ENCODE results near the gene ETS1. TPM values are rescaled to one million over a fixed set of nuclear protein-coding genes. Genes with fewer than 3 reads are reported as not detected.
A peak's percentile ranks its signal among the peaks of the same experiment; 100 is the strongest.

ETS1 gene
- total and polyA plus RNA-seq, 5 donors: 24.5 to 60.6 (median 50.6) TPM

- Histone ChIP-seq H3K4me3 (ENCODE audit: low read length) (no peak overlapping the region), H3K27me3 (ENCODE audit: control insufficient read depth, insufficient read depth) (no peaks in the 10 kb centered on the region), H3K27ac (ENCODE audit: low read length) (no peak overlapping the region), H3K4me1 (ENCODE audit: control insufficient read depth, insufficient read depth, low read length) (peaks cover 26% of the 10 kb centered on the region), H3K9me3 (ENCODE audit: control insufficient read depth, low read length) (no peaks in the 10 kb centered on the region)
- WGBS: 84% methylated on average over 1 of the region's 1 CpG
- intact Hi-C loops (cut with DNase I): no loop called here
- ATAC-seq (no peak), DNase-seq (no peak)
Measured at GRCh38 chr11:128477811-128478210, 109.5 kb downstream of the ETS1 start.

- intact Hi-C loops (cut with DNase I): no loop called here
- Histone ChIP-seq H3K4me3 (ENCODE audit: low read length) (no peak overlapping the region), H3K4me1 (ENCODE audit: control insufficient read depth, insufficient read depth, low read length) (peaks cover 29% of the 10 kb centered on the region), H3K9me3 (ENCODE audit: control insufficient read depth, low read length) (no peaks in the 10 kb centered on the region), H3K27ac (ENCODE audit: low read length) (no peak overlapping the region), H3K27me3 (ENCODE audit: control insufficient read depth, insufficient read depth) (no peaks in the 10 kb centered on the region)
- WGBS: 88% methylated on average over 3 of the region's 3 CpGs
- ATAC-seq (no peak), DNase-seq (no peak)
Measured at GRCh38 chr11:128477278-128477677, 110.1 kb downstream of the ETS1 start.

- H3K4me3 ChIP-seq (ENCODE audit: low read length): no peak overlapping the region
- no peaks in the 10 kb centered on the region for H3K9me3 ChIP-seq (ENCODE audit: control insufficient read depth, low read length)
- DNase-seq (no peak), ATAC-seq (no peak)
- 69% methylated on average over 7 of the region's 7 CpGs for WGBS
- H3K4me1 ChIP-seq (ENCODE audit: control insufficient read depth, insufficient read depth, low read length): peaks cover 28% of the 10 kb centered on the region
- intact Hi-C loops (cut with DNase I): no loop called here
- no peaks in the 10 kb centered on the region for H3K27me3 ChIP-seq (ENCODE audit: control insufficient read depth, insufficient read depth)
- no peak overlapping the region for H3K27ac ChIP-seq (ENCODE audit: low read length)
Measured at GRCh38 chr11:128476729-128477128, 110.6 kb downstream of the ETS1 start.

- no peaks in the 10 kb centered on the region for H3K27me3 ChIP-seq (ENCODE audit: control insufficient read depth, insufficient read depth)
- H3K4me3 ChIP-seq (ENCODE audit: low read length): no peak overlapping the region
- WGBS: 29% methylated on average over 1 of the region's 1 CpG
- peaks cover 27% of the 10 kb centered on the region for H3K4me1 ChIP-seq (ENCODE audit: control insufficient read depth, insufficient read depth, low read length)
- no peak for DNase-seq
- intact Hi-C loops (cut with DNase I): no loop called here
- no peaks in the 10 kb centered on the region for H3K9me3 ChIP-seq (ENCODE audit: control insufficient read depth, low read length)
- H3K27ac ChIP-seq (ENCODE audit: low read length): no peak overlapping the region
- no peak for ATAC-seq
Measured at GRCh38 chr11:128476049-128476448, 111.3 kb downstream of the ETS1 start.

- intact Hi-C loops (cut with DNase I): no loop called here
- Histone ChIP-seq H3K4me3 (ENCODE audit: low read length) (no peak overlapping the region), H3K4me1 (ENCODE audit: control insufficient read depth, insufficient read depth, low read length) (peaks cover 22% of the 10 kb centered on the region), H3K27me3 (ENCODE audit: control insufficient read depth, insufficient read depth) (no peaks in the 10 kb centered on the region), H3K27ac (ENCODE audit: low read length) (peak overlapping the region; percentile 79), H3K9me3 (ENCODE audit: control insufficient read depth, low read length) (no peaks in the 10 kb centered on the region)
- 48% methylated on average over 8 of the region's 8 CpGs for WGBS
- ATAC-seq: peak in 1 of 2 donors; percentile 13
- DNase-seq: no peak
Measured at GRCh38 chr11:128474036-128474874, 113.1 kb downstream of the ETS1 start.

GRCh38 chr11:128473636-128474035 lies 113.7 kb downstream of the ETS1 start:
- WGBS: 63% methylated on average over 4 of the region's 4 CpGs
- no peaks in the 10 kb centered on the region for H3K27me3 ChIP-seq (ENCODE audit: control insufficient read depth, insufficient read depth)
- peak overlapping the region; percentile 70 for H3K27ac ChIP-seq (ENCODE audit: low read length)
- no peak overlapping the region for H3K4me3 ChIP-seq (ENCODE audit: low read length)
- H3K9me3 ChIP-seq (ENCODE audit: control insufficient read depth, low read length): no peaks in the 10 kb centered on the region
- H3K4me1 ChIP-seq (ENCODE audit: control insufficient read depth, insufficient read depth, low read length): peaks cover 23% of the 10 kb centered on the region
- intact Hi-C loops (cut with DNase I): no loop called here
- ATAC-seq (peak in 1 of 2 donors; percentile 71), DNase-seq (no peak)

GRCh38 chr11:128472128-128473089 lies 114.9 kb downstream of the ETS1 start:
- intact Hi-C loops (cut with DNase I): no loop called here
- 73% methylated on average over 11 of the region's 11 CpGs for WGBS
- no peak overlapping the region for H3K4me3 ChIP-seq (ENCODE audit: low read length)

GRCh38 chr11:128471138-128471661 lies 116.2 kb downstream of the ETS1 start:
- Histone ChIP-seq H3K27ac (ENCODE audit: low read length) (peak overlapping the region; percentile 8), H3K4me1 (ENCODE audit: control insufficient read depth, insufficient read depth, low read length) (peaks cover 43% of the 10 kb centered on the region), H3K9me3 (ENCODE audit: control insufficient read depth, low read length) (no peaks in the 10 kb centered on the region), H3K27me3 (ENCODE audit: control insufficient read depth, insufficient read depth) (no peaks in the 10 kb centered on the region), H3K4me3 (ENCODE audit: low read length) (no peak overlapping the region)
- DNase-seq (peak in 1 of 3 donors; percentile 59), ATAC-seq (no peak)
- WGBS: 64% methylated on average over 3 of the region's 3 CpGs
- intact Hi-C loops (cut with DNase I): no loop called here

More at GRCh38 chr11:128472128-128473089, 114.9 kb downstream of the ETS1 start:
- ATAC-seq (no peak), DNase-seq (no peak)
- Histone ChIP-seq H3K9me3 (ENCODE audit: control insufficient read depth, low read length) (no peaks in the 10 kb centered on the region), H3K27ac (ENCODE audit: low read length) (no peak overlapping the region), H3K27me3 (ENCODE audit: control insufficient read depth, insufficient read depth) (no peaks in the 10 kb centered on the region), H3K4me1 (ENCODE audit: control insufficient read depth, insufficient read depth, low read length) (peaks cover 33% of the 10 kb centered on the region)

GRCh38 chr11:128470081-128470480 lies 117.3 kb downstream of the ETS1 start:
- Histone ChIP-seq H3K4me1 (ENCODE audit: control insufficient read depth, insufficient read depth, low read length) (peaks cover 45% of the 10 kb centered on the region), H3K4me3 (ENCODE audit: low read length) (no peak overlapping the region), H3K27me3 (ENCODE audit: control insufficient read depth, insufficient read depth) (no peaks in the 10 kb centered on the region), H3K27ac (ENCODE audit: low read length) (no peak overlapping the region), H3K9me3 (ENCODE audit: control insufficient read depth, low read length) (no peaks in the 10 kb centered on the region)
- intact Hi-C loops (cut with DNase I): no loop called here
- DNase-seq: no peak
- WGBS: 59% methylated on average over 5 of the region's 5 CpGs
- no peak for ATAC-seq

- no peaks in the 10 kb centered on the region for H3K27me3 ChIP-seq (ENCODE audit: control insufficient read depth, insufficient read depth)
- H3K4me1 ChIP-seq (ENCODE audit: control insufficient read depth, insufficient read depth, low read length): peaks cover 38% of the 10 kb centered on the region
- 78% methylated on average over 4 of the region's 4 CpGs for WGBS
- H3K9me3 ChIP-seq (ENCODE audit: control insufficient read depth, low read length): no peaks in the 10 kb centered on the region
- intact Hi-C loops (cut with DNase I): loop anchor here in 2 of 4 donors (5.0 to 10.0 kb wide), 2 partner anchors 46 to 177 kb away; no protein-coding TSS in a partner anchor
- ATAC-seq (no peak), DNase-seq (no peak)
- no peak overlapping the region for H3K4me3 ChIP-seq (ENCODE audit: low read length)
- H3K27ac ChIP-seq (ENCODE audit: low read length): peak overlapping the region; percentile 30
Measured at GRCh38 chr11:128469220-128469619, 118.1 kb downstream of the ETS1 start.

All from right cardiac atrium (tissue), 5 donors.